ENCODE measurements around the gene SKIL.

The SKIL gene

DNA sequence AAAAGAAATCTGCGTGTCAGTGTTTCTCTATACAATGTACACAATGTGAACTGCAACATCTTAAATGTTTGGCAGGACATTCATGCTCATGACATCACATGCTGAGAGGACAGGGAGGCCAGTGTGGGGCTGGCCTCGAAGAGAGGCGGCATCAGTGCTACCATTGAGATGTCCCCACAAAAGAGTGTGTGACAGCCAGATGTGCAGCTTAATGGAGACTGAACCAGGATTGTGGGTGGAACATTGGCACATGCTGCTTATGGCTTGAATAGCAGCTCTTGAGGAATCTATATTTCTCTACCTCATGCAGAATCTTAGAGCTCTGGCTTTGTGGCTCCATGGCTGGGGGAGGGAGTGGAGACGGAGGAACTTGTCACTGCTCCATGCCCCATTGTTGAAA is 79.7 kb downstream of the SKIL start:
- DNase-seq, result peak in 52 of 56 donors; percentile 13 to 90 (median 70)

- DNase-seq, result peak in 5 of 56 donors; percentile 20 to 35 (median 31)
Observed at GRCh38 chr3:170437696-170438407, 80.3 kb downstream of the SKIL start.

GRCh38 chr3:170438836-170439235 is 81.3 kb downstream of the SKIL start:
- no peak for DNase-seq

GRCh38 chr3:170440344-170440743 is 82.8 kb downstream of the SKIL start:
- DNase-seq, result no peak

GRCh38 chr3:170441412-170441811 is 83.9 kb downstream of the SKIL start:
- DNase-seq, result no peak

DNA sequence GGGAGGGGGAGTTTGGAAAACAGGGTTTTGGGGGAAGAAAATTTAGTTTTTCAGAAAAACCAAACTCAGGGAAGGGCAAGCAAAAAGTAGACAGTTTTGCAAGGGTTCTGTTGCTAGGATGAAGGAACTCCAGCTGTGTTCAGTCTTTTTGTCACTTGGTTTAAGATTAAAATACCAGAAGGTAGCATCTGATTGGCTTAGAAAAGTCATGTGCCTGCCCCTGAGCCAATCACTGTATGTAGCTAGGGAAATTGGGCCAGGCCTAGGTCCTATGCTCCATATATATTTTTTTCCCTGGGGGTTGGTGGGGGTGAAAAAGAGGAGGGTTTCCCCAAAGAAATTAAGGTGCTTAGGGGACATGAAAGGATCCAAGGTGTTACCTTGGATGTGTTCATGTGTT is 85.4 kb downstream of the SKIL start:
- DNase-seq, result no peak

DNA sequence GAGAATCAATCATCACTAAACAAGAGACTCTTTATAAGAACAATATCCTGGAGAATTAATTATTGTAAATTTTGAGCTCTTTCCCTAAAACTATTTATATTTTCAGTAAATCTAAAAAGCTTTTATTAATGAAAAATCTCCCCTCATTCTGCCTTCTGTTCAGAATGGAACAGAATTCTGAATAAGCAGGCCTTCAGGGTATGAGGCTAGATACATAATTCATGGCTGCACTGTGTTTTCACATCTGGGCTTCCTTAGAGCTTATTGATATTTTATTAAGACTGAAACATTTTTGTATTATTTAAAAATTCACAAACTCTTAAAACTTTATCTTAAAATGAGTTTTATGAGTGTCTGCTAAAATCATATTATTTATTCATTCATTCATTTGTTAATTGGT is 85.9 kb downstream of the SKIL start:
- no peak for DNase-seq

Data from amygdala (tissue), 56 donors.